Lower leg skin (tissue), 3 donors: ENCODE measurements around the gene DDX24.

Experiments used
- CTCF ChIP-seq, 3 donors: fragments of 450-650 bp; IDR thresholded peaks; one replicate each; pipeline ENCODE4 v1.5.1; 2016; ENCODE audit warnings: antibody characterized with exemption in 3 of 3, mild to moderate bottlenecking in 3 of 3, moderate library complexity in 2 of 3
- POLR2A ChIP-seq, 2 donors: fragments of 450-650 bp; IDR thresholded peaks; one replicate each; pipeline ENCODE4 v1.6.1; 2016 to 2017; ENCODE audit warnings: antibody characterized with exemption in 2 of 2, mild to moderate bottlenecking in 1 of 2, moderate library complexity in 1 of 2

- no peak for TF ChIP-seq CTCF (IDR thresholded peaks at IDR 0.05)
- no peak for TF ChIP-seq POLR2A (IDR thresholded peaks at IDR 0.05)
Measured at GRCh38 chr14:94049625-94050023, 31.4 kb downstream of the DDX24 start.
